Measurements from ENCODE around the gene CCDC28A.

The CCDC28A gene

GRCh38 chr6:138833816-138834539, 60.4 kb downstream of the CCDC28A start:
- DNase-seq (ENCODE audit: low read depth): no peak

GRCh38 chr6:138837246-138837645, 63.7 kb downstream of the CCDC28A start:
- DNase-seq (ENCODE audit: low read depth): no peak

Measured in T-helper 22 cell (primary cell).